Ramos (cell line): Measurements from ENCODE around the gene ZBTB17.
"Not testable (repeated sequence)": the region's sequence is repeated elsewhere in the genome, so short reads cannot be mapped to it uniquely, and the experiment has no call there.

Experiments
- in situ Hi-C: fragments of 300-500 bp; cut with MboI; formaldehyde crosslinking; loops from one replicate; pipeline ENCODE4 v1.14.3; 2022; ENCODE audit warnings: low sequenced_read_pairs; ENCODE audit not compliant: unreplicated experiment

Gene ZBTB17

GRCh38 chr1:15991427-15992186 is 15.7 kb upstream of the ZBTB17 start:
- in situ Hi-C loops: no loop called here

- in situ Hi-C loops: no loop called here
These were observed 13.9 kb upstream of the ZBTB17 start for GRCh38 chr1:15989776-15990175.

GRCh38 chr1:15988856-15989736 is 13.2 kb upstream of the ZBTB17 start:
- in situ Hi-C loops: no loop called here

- in situ Hi-C loops: no loop called here
These were observed 9.9 kb upstream of the ZBTB17 start for GRCh38 chr1:15985611-15986297.

GRCh38 chr1:15983275-15983674 is 7.4 kb upstream of the ZBTB17 start:
- in situ Hi-C loops: no loop called here

- in situ Hi-C loops: no loop called here
These were observed 5.8 kb upstream of the ZBTB17 start for GRCh38 chr1:15981679-15982078.

GRCh38 chr1:15977947-15978346 is 2.0 kb upstream of the ZBTB17 start:
- in situ Hi-C loops: not testable (repeated sequence)

- in situ Hi-C loops: no loop called here
These were observed 520 bp downstream of the ZBTB17 start for GRCh38 chr1:15975358-15975804.

- in situ Hi-C loops: no loop called here
These were observed 1.0 kb downstream of the ZBTB17 start for GRCh38 chr1:15974855-15975254.

GRCh38 chr1:15973772-15974171 is 2.1 kb downstream of the ZBTB17 start:
- in situ Hi-C loops: no loop called here

GRCh38 chr1:15972409-15972808 is 3.5 kb downstream of the ZBTB17 start:
- in situ Hi-C loops: no loop called here

GRCh38 chr1:15970911-15971310 is 5.0 kb downstream of the ZBTB17 start:
- in situ Hi-C loops: no loop called here

- in situ Hi-C loops: no loop called here
These were observed 6.5 kb downstream of the ZBTB17 start for GRCh38 chr1:15969321-15969880.

GRCh38 chr1:15968172-15968571 is 7.7 kb downstream of the ZBTB17 start:
- in situ Hi-C loops: no loop called here

GRCh38 chr1:15966956-15967344 is 9.0 kb downstream of the ZBTB17 start:
- in situ Hi-C loops: no loop called here

- in situ Hi-C loops: no loop called here
These were observed 9.6 kb downstream of the ZBTB17 start for GRCh38 chr1:15966081-15966955.

GRCh38 chr1:15965228-15965767 is 10.6 kb downstream of the ZBTB17 start:
- in situ Hi-C loops: no loop called here

GRCh38 chr1:15963968-15964648 is 11.8 kb downstream of the ZBTB17 start:
- in situ Hi-C loops: no loop called here
